ENCODE measurements around the gene SCAF1.

Gene SCAF1

DNA sequence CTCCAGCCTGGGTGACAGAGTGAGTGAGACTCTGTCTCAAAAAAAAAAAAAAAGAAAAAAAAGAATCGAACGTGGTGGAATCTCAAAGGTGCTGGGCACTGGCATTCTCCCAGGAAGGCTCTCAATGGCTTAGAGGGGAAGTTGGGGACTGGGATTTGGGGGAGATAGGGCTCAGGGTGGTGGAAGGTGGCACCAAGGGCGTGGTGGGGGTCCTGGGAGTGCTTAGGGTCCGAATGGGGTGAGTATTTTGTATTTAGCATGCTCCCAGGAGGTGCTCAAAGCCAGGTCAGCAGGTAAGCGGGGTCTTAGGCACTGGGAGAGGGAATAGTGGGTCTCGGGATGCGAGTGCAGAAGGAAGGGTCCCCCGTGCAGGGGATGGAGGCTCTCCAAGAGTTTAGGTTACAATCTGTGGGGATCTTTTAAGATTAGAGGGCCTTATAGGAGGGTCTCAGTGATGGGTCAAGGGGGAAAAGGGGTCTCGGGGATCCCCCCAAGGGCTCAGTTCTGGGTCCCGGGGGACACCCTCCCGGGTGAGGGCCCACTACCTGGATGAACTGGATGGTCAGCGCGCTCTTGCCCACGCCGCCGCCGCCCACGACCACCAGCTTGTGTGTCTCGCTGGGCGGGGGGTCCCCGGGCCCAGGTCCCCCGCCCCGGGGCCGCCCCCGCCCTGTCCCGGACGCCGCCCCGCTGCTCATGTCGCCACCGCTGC lies 2.5 kb upstream of the SCAF1 start:
- no peak for DNase-seq (ENCODE audit: low spot score)
- TF ChIP-seq, protein P1, sequence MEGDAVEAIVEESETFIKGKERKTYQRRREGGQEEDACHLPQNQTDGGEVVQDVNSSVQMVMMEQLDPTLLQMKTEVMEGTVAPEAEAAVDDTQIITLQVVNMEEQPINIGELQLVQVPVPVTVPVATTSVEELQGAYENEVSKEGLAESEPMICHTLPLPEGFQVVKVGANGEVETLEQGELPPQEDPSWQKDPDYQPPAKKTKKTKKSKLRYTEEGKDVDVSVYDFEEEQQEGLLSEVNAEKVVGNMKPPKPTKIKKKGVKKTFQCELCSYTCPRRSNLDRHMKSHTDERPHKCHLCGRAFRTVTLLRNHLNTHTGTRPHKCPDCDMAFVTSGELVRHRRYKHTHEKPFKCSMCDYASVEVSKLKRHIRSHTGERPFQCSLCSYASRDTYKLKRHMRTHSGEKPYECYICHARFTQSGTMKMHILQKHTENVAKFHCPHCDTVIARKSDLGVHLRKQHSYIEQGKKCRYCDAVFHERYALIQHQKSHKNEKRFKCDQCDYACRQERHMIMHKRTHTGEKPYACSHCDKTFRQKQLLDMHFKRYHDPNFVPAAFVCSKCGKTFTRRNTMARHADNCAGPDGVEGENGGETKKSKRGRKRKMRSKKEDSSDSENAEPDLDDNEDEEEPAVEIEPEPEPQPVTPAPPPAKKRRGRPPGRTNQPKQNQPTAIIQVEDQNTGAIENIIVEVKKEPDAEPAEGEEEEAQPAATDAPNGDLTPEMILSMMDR (IDR thresholded peaks at IDR 0.05; ENCODE audit: extremely low read depth, insufficient read depth, missing control alignments), result no peak
- in situ Hi-C loops (cut with MboI; ENCODE audit: low pct_unique_long_range_greater_than_20kb, low sequenced_read_pairs, unreplicated experiment), result no loop called here

DNA sequence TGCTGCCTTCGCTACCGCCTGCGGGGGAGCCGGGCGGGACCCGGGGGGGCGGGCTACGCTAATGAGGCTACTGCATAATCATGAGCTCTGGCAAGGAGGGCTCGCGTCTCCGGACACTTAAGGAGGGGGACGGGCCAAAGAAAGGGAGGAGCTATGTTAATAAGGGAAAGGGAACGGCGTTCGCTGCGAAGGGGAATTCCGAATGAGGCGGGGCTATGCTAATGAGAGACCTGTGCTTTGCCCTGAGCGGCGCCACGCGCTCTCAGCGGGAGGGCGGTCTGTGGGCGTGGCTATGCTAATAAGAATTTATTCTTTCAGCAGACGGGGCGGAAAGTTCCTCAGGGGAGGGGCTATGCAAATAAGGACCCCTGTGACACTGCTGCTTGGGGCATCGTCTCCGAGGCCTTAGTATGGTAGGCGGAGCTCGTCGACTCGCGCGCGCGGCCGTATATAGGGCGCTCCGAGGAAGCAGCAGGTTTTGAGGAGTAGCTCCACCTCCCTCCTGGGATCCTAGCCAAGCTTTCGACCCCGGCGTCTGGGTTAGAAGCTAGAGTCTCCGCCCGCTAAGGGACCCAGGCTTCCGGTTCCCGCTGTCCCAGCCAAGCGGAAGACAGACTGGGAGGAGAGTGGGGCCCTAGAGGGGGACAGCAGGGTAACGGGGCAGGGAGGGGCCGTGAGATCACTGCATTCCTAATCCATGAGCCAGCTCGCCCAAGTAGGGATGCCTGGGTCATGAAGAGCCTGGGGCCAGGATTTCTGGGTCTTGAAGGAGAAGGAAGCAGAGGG lies 1.7 kb upstream of the SCAF1 start, which contains the start of gene RRAS:
TSS of gene RRAS (minus strand) at position 31 of the 786 bp plus-strand sequence. CDS start 45 bp downstream, outside the sequence.
- in situ Hi-C loops (cut with MboI; ENCODE audit: low pct_unique_long_range_greater_than_20kb, low sequenced_read_pairs, unreplicated experiment), result no loop called here
- TF ChIP-seq, protein P1 (IDR thresholded peaks at IDR 0.05; ENCODE audit: extremely low read depth, insufficient read depth, missing control alignments), result no peak

DNA sequence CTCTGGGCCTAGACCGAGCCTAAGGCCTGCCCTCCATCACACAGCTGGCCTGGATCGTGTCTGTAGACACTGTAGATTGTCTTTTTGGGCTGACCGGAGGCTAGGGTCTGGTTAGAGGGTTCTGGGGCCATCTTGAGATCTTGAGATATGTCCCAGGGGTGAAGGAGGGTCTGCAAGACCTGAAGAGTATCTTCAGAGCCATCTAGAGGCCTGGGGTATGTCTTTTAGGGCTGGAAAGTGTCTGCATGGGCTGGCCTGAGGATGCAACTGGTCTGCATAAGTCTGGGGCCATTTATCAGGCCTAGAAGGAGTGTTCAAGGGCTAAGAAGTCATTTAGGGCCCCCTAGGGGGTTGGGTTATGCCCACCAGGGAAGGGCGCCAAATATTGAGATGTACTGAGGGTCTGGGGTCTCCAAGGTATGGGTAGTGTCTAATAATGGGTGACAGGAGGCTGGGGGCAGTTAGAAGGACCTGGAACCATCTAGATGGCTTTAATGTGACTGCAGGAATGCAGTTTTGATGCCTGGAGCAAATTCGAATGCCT lies 555 bp downstream of the SCAF1 start:
- TF ChIP-seq, protein P1 (IDR thresholded peaks at IDR 0.05; ENCODE audit: extremely low read depth, insufficient read depth, missing control alignments), result no peak
- in situ Hi-C loops (cut with MboI; ENCODE audit: low pct_unique_long_range_greater_than_20kb, low sequenced_read_pairs, unreplicated experiment), result no loop called here
- DNase-seq (ENCODE audit: low spot score), result no peak

More for the DNA sequence above, 1.7 kb upstream of the SCAF1 start, which contains the start of gene RRAS:
- DNase-seq (ENCODE audit: low spot score), result peak; percentile 99

DNA sequence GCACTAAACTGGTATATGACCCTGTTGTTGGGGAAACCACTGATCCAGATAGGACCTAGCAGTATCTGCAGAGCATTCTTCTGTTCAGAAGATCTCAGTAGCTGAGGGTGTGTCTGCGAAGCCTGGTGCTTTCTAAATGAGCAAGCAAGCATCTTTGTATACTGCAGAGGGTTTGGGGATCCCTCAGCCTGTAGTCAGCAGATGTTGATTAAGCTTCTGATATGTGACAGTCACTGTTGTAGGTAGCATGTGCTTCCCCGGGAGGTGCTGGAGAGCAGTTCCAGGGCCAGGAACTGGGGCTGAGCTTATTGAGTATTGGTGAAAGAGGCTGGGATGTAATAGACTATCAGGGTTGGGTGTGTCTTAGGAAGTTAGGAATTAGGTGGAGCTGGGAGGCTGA lies 1.5 kb downstream of the SCAF1 start:
- no peak for DNase-seq (ENCODE audit: low spot score)
- in situ Hi-C loops (cut with MboI; ENCODE audit: low pct_unique_long_range_greater_than_20kb, low sequenced_read_pairs, unreplicated experiment), result no loop called here
- TF ChIP-seq, protein P1 (IDR thresholded peaks at IDR 0.05; ENCODE audit: extremely low read depth, insufficient read depth, missing control alignments), result no peak

DNA sequence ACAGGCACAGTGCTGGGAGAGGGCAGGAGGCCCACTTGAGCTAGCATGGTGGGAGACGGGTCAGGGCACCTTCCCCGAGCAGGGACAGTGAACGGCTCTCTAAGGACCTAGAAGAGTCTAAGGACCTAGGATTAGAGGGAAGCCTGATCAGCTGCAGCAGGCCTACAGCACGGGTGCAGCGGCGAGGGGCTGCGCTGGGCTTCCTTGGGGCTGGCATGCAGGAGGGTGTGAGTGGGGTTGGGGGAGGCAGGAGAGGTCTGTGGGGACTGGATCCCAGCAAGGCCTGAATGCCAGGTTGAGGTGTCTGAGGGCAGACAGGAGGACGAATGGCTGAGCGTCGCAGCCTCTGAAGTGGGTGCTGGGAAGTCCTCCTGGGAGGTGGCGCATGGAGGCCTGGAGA lies 3.6 kb downstream of the SCAF1 start:
- in situ Hi-C loops (cut with MboI; ENCODE audit: low pct_unique_long_range_greater_than_20kb, low sequenced_read_pairs, unreplicated experiment), result no loop called here

DNA sequence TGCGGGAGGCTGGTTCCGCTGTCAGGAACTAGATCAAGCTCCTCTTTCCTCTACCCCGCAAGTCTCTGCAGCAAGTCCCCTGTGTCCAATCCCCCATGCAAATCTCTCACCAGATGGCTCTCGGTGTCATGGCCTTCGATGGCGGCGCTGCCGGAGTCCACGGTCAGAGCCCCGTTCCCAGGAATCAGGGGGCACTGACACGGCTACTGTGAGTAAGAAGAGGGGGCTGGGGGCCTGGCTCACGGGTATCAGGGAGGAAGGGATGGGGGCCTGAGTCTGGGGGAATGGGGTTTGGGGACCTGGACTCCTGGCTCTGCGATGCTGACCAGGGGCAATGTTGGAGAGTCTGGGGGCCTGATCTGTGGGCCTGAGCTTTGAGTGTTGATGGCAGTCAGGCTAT lies 4.0 kb downstream of the SCAF1 start:
- TF ChIP-seq, protein P1 (IDR thresholded peaks at IDR 0.05; ENCODE audit: extremely low read depth, insufficient read depth, missing control alignments), result no peak
- in situ Hi-C loops (cut with MboI; ENCODE audit: low pct_unique_long_range_greater_than_20kb, low sequenced_read_pairs, unreplicated experiment), result no loop called here
- no peak for DNase-seq (ENCODE audit: low spot score)

More for the DNA sequence above, 3.6 kb downstream of the SCAF1 start:
- TF ChIP-seq, protein P1 (IDR thresholded peaks at IDR 0.05; ENCODE audit: extremely low read depth, insufficient read depth, missing control alignments), result no peak
- no peak for DNase-seq (ENCODE audit: low spot score)

All from GM13977 (cell line).